HUES48 (cell line): ENCODE data around the gene NPAS4.
"Not testable (repeated sequence)": the region's sequence is repeated elsewhere in the genome, so short reads cannot be mapped to it uniquely, and the experiment has no call there.

ENCODE experiments used
- H3K27ac ChIP-seq: one replicate; pipeline ENCODE4 v1.7.0; 2013; ENCODE audit warnings: low read depth, low read length, inconsistent platforms
- H3K27me3 ChIP-seq: 2 replicates; pipeline ENCODE4 v1.6.1; 2013; ENCODE audit warnings: mild to moderate bottlenecking, low read length; ENCODE audit not compliant: control insufficient read depth, insufficient read depth
- H3K36me3 ChIP-seq: 2 replicates; pipeline ENCODE4 v1.6.1; 2013; ENCODE audit warnings: low read length; ENCODE audit not compliant: control insufficient read depth, insufficient read depth
- H3K4me1 ChIP-seq: 2 replicates; pipeline ENCODE4 v1.6.1; 2013; ENCODE audit warnings: mild to moderate bottlenecking, low read length; ENCODE audit not compliant: control insufficient read depth, insufficient read depth
- H3K4me3 ChIP-seq: 2 replicates; pipeline ENCODE4 v1.5.1; 2013; ENCODE audit warnings: mild to moderate bottlenecking, low read depth, low read length
- H3K9ac ChIP-seq: 2 replicates; pipeline ENCODE4 v1.6.1; 2013; ENCODE audit warnings: mild to moderate bottlenecking, low read depth, low read length, moderate library complexity
- H3K9me3 ChIP-seq: 2 replicates; pipeline ENCODE4 v1.6.1; 2013; ENCODE audit warnings: low read length; ENCODE audit not compliant: control insufficient read depth, insufficient read depth

NPAS4 gene

DNA sequence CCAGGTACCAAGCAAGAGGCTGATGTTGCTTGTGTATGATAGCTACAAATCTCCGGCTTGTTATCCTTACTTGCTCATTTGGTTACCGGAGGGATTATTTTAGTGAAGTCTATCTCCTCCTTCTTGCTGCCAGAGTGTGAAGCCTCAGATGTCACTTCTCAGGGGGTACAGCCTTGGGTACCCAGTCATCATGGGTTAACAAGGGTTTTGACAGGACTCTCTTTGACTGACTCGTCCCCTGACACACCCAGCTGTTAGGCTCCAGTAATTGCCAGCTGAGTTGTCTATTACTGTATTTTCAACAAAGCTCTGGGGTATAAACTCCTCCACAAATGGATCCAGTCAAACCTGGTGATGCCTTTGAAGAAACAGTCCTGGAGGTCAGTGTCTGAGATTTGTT is 34.0 kb downstream of the NPAS4 start:
- Histone ChIP-seq H3K4me3 (no peak overlapping the region), H3K36me3 (no peaks in the 10 kb centered on the region), H3K9ac (no peak overlapping the region), H3K27ac (no peak overlapping the region), H3K4me1 (no peaks in the 10 kb centered on the region), H3K9me3 (no peaks in the 10 kb centered on the region), H3K27me3 (no peaks in the 10 kb centered on the region)

DNA sequence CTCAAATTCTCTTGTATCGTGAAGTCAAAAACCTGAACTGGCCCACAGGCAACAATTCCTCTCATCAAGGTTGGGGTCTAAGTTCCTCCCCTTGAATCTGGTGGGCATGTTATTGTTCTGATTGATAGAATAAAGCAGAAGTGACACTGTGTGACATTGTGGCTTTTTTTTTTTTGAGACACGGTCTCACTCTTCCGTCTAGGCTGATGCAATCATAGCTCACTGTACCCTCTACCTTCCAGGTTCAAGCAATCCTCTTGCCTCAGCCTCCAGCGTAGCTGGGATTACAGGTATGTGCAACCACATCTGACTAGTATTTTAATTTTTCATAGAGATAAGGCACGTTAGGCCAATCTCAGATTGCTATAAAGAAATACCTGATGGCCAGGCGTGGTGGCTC is 37.0 kb downstream of the NPAS4 start:
- Histone ChIP-seq H3K36me3 (no peaks in the 10 kb centered on the region), H3K9ac (no peak overlapping the region), H3K27me3 (no peaks in the 10 kb centered on the region), H3K4me3 (no peak overlapping the region), H3K27ac (no peak overlapping the region), H3K9me3 (peaks cover 5% of the 10 kb centered on the region; the same call in 1 of the 2 replicates), H3K4me1 (no peaks in the 10 kb centered on the region)

DNA sequence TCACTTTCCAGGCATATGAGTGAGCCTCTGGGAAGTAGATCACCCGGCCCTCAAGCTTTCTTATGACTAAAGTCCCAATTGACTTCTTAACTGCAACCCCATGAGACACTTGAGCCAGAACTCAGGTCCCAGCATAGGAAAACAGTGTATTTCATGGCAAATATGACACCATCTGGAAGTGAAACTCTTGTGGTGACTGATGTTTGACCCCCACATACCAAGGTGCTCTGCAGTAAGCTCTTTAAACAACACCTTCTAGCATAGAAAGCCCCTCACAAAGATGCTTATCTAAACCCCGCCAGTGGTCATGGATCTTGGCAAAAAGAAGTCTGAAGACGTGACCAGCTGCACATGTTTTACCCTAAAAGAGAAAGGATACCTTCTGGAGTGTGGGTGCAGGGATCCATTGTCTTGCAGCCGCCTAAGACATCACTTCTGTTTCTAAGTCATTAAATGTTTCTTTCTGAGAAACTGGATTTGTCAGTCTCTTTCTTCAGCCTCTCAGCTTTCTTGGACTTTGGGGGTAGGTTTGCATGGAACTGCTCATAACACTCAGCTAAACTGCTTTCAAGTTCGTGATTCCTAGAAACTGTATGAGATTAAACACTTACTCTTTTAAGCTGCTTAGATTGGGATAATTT is 38.4 kb downstream of the NPAS4 start:
- Histone ChIP-seq H3K4me3 (no peak overlapping the region), H3K4me1 (no peaks in the 10 kb centered on the region), H3K9me3 (peaks cover 8% of the 10 kb centered on the region; the same call in 1 of the 2 replicates), H3K27me3 (no peaks in the 10 kb centered on the region), H3K36me3 (no peaks in the 10 kb centered on the region), H3K9ac (no peak overlapping the region), H3K27ac (no peak overlapping the region)

DNA sequence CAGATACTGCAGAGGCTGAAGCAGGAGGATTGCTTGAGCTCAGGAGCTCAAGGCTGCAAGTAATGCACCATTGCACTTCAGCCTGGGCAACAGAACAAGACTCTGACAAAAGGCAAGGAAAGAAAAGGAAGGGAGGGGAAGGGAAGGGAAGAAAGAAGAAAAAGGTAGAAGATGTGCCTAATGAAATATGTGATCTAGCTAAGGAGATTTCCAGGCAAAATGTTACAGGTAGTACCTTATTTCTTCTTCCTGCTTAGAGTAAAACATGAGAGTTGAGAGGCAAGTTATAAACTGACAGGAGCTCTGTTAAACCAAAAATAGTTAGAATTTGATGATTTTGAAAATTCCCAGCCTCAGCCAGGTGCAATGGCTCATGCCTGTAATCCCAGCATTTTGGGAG is 41.2 kb downstream of the NPAS4 start:
- Histone ChIP-seq H3K27ac (no peak overlapping the region), H3K27me3 (no peaks in the 10 kb centered on the region), H3K4me3 (no peak overlapping the region), H3K9ac (no peak overlapping the region), H3K9me3 (peaks cover 8% of the 10 kb centered on the region; the same call in 1 of the 2 replicates), H3K4me1 (peaks cover 13% of the 10 kb centered on the region), H3K36me3 (no peaks in the 10 kb centered on the region)

DNA sequence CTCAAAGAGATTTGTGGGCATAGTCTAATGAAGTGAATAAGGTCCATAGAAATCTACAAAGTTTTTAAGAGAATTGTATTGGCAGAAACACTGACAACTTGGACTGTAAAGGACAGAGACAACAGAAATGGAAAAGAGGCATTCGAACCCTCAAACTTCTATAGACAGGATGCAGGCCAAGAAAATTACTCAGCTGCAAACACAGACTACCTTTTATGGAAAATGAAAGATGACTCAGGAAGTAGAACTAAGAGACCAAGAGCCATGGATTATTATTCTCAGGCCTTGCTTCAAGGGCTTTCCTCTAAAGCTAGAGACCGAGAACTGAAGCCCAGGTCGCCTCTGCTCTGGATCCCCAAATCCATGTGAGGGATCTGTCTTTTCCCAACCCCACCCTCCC is 42.1 kb downstream of the NPAS4 start:
- Histone ChIP-seq H3K4me3 (no peak overlapping the region), H3K4me1 (peaks cover 16% of the 10 kb centered on the region), H3K36me3 (no peaks in the 10 kb centered on the region), H3K27me3 (no peaks in the 10 kb centered on the region), H3K27ac (no peak overlapping the region), H3K9me3 (peaks cover 8% of the 10 kb centered on the region; the same call in 1 of the 2 replicates), H3K9ac (no peak overlapping the region)

DNA sequence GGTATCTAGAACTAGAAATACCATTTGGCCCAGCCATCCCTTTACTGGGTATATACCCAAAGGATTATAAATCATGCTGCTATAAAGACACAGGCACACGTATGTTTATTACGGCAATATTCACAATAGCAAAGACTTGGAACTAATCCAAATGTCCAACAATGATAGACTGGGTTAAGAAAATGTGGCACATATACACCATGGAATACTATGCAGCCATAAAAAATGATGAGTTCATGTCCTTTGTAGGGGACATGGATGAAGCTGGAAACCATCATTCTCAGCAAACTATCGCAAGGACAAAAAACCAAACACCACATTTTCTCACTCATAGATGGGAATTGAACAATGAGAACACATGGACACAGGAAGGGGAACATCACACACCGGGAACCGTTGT is 43.3 kb downstream of the NPAS4 start:
- not testable (repeated sequence) for H3K27me3 ChIP-seq, H3K9ac ChIP-seq, H3K36me3 ChIP-seq, H3K9me3 ChIP-seq, H3K4me3 ChIP-seq, H3K27ac ChIP-seq
- peaks cover 16% of the 10 kb centered on the region for H3K4me1 ChIP-seq

DNA sequence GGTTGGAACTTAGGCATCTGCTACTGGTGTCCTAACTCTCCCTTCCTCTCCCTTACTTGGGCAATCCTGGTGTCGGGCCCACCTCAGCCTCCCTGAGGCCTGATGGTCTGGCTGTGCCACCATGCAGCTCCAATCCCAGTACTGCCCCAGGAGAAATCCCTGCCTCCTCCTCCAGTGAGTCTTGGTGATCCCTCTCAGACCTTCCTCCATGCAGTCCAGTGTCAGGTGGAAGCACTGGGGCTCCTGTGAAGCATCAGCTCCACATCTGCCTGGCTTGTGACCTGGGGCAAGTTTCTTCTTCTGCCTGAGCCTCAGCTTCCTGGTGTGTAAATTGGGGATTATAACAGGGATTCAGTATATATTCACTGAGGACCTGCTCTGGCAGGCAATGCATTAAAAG is 44.1 kb downstream of the NPAS4 start:
- Histone ChIP-seq H3K9me3 (peaks cover 8% of the 10 kb centered on the region; the same call in 1 of the 2 replicates), H3K27me3 (no peaks in the 10 kb centered on the region), H3K9ac (no peak overlapping the region), H3K36me3 (no peaks in the 10 kb centered on the region), H3K4me3 (no peak overlapping the region; the same call in 1 of the 2 replicates), H3K27ac (no peak overlapping the region), H3K4me1 (peaks cover 20% of the 10 kb centered on the region)

DNA sequence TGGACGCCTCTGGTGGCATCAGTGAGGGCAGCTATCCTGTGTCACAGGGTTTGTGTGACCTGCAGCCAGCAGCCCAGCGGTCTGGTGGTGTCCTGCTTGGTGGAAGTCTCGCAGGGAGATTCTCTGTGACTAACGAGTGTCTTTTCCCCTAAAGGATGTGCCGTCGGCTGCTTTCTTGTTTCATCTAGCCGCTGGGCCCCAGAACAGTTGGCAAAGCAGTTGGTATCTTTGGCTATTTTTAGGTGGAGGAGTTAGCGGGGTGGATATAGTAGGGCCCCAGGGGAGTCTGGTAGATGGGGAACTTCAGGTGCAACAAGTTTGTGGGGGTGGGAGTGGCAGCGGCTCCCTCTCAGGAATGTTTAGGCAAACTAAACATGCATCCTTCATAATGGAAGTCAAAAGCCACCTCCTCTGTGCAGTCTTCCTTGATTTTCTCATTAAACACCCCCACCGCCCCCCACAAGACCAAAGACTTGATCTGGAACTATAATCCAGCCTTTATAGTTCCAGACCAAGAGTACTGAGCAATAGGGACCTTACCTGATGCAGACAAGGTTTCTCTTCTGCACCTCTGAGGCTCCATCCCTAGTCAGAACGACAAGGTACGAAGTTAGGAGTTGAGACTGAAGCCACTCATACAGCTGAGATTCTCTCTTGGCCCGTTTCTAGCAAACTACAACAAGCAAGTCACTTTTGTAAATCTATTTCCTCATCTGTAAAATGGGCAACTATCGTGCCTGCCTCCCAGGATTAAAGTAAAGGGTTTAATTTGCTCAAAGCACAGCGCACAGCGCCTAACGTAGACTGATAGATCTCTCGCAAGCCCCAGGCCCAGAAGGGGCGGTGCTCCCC is 44.8 kb downstream of the NPAS4 start:
- Histone ChIP-seq H3K9ac (no peak overlapping the region), H3K9me3 (peaks cover 8% of the 10 kb centered on the region; the same call in 1 of the 2 replicates), H3K27me3 (no peaks in the 10 kb centered on the region), H3K4me1 (peaks cover 22% of the 10 kb centered on the region), H3K4me3 (peak overlapping the region; percentile 73), H3K36me3 (no peaks in the 10 kb centered on the region), H3K27ac (no peak overlapping the region)

DNA sequence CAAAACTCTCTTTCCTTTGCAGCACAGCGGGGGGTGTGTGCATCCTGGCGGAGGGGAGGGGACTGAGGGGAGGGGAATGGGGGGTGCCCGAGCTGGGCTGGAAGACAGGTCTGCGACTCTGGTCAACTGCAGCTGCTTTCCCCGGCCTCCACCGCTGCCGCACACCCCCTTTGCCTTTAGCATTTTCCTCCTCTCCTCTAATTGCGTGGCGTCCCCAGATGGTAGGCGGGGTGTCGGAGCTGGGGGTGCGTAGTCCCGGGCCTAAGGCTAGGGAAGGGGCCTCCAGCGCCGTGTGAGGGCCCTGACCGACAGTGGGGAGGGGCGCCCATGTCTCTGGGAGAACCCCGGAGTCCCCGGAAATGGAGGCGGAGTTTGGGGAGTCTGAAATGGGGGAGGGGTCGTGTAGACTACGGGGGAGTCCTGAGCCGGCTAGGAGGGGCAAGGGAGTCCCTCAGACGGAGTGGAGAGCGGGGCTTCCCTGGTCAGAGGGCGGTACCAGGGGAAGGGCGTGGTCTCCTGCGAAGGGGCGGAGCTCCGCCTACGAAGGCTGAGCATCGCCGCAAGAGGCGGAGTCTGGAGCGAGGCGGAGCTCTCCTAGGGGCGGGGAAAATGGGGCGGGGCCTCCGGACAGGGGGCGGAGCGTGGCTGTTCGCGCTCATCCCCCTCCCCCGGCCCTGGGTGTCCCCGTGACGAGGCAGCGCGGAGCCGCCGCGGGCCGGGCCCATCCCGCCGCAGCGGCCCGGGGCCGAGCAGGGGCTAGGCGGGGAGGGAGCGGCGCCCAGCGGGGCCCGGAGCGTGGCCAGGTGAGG is 45.6 kb downstream of the NPAS4 start, which contains the start of gene PELI3:
TSS of gene PELI3 (plus strand) at position 681 of the 809 bp plus-strand sequence. CDS start 1,224 bp downstream, outside the sequence.
- H3K27me3 ChIP-seq: no peaks in the 10 kb centered on the region
- H3K4me1 ChIP-seq: peaks cover 22% of the 10 kb centered on the region
- H3K9me3 ChIP-seq: peaks cover 8% of the 10 kb centered on the region; the same call in 1 of the 2 replicates
- peak within 1 kb of the TSS; percentile 67 for H3K27ac ChIP-seq
- H3K36me3 ChIP-seq: peaks cover 2% of the 10 kb centered on the region; the same call in 1 of the 2 replicates
- peak within 1 kb of the TSS; percentile 32; the same call in 1 of the 2 replicates for H3K9ac ChIP-seq
- peak within 1 kb of the TSS; percentile 73 for H3K4me3 ChIP-seq

DNA sequence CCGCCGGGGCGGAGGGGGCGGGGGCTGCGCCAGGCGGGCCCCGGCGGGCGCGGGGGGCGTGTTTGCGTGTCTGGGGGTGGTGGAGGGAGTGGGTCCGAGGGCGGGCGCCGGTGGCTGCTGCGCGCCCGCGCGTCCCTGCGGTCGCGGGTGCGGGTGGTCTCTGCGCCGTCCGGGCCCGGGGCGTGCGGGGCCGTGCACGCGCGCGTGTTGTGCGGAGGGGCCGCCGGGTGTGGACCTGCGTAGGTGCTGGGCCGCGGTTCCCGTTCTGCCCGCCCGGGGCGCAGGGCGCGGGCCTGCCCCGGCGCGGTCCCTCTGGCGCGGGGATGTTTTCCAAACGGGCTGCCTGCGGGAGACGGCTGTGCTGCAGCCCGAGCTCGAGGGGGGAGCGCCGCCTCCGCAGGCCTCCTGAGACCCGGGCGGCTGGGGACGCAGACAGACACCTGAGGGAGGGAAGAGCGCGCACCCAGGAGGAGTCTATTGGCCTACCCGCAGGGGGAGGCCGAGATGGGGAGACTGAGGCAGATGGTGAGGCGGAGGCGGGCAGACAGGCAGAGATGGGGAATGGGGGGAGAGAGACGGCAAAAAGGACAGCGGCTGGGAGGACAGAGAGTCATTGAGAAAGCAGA is 46.3 kb downstream of the NPAS4 start:
- H3K9ac ChIP-seq: peak overlapping the region; percentile 10; the same call in 1 of the 2 replicates
- peaks cover 22% of the 10 kb centered on the region for H3K4me1 ChIP-seq
- no peaks in the 10 kb centered on the region for H3K27me3 ChIP-seq
- peaks cover 8% of the 10 kb centered on the region; the same call in 1 of the 2 replicates for H3K9me3 ChIP-seq
- peaks cover 4% of the 10 kb centered on the region; the same call in 1 of the 2 replicates for H3K36me3 ChIP-seq
- H3K27ac ChIP-seq: no peak overlapping the region
- H3K4me3 ChIP-seq: peak overlapping the region; percentile 73
